K562 (cell line): ENCODE measurements around the gene SCYL1. TPM values are rescaled to one million over a fixed set of nuclear protein-coding genes. Genes with fewer than 3 reads are reported as not detected.
A peak's percentile ranks its signal among the peaks of the same experiment; 100 is the strongest.

Experiments
- BDP1 ChIP-seq: IDR thresholded peaks from 3 replicates; pipeline ENCODE4 v1.6.1; 2011; ENCODE audit not compliant: insufficient read length, insufficient read depth
- EHMT2 ChIP-seq: fragments of 450-650 bp; IDR thresholded peaks from 2 replicates; pipeline ENCODE4 v1.6.1; 2018; ENCODE audit warnings: antibody characterized with exemption
- ELF4 ChIP-seq: fragments of 450-650 bp; formaldehyde crosslinking; IDR thresholded peaks from 2 replicates; pipeline ENCODE4 v1.4.0; 2022; ENCODE audit warnings: missing genetic modification characterization
- MTA2 ChIP-seq: fragments of 450-650 bp; IDR thresholded peaks from 2 replicates; pipeline ENCODE4 v1.6.1; 2016; ENCODE audit warnings: low read depth
- NUFIP1 ChIP-seq: fragments of 450-650 bp; IDR thresholded peaks from 2 replicates; pipeline ENCODE4 v1.6.1; 2018; ENCODE audit not compliant: partially characterized antibody
- PHB ChIP-seq: fragments of 250-450 bp; sonication (Bioruptor Pico); IDR thresholded peaks from 2 replicates; pipeline ENCODE4 v1.5.0; 2021
- RBBP5 ChIP-seq: fragments of 200-600 bp; sonication (generic); IDR thresholded peaks from 2 replicates; pipeline ENCODE4 v1.6.1; 2012; ENCODE audit warnings: borderline replicate concordance, mild to moderate bottlenecking, low read length, control low read depth, inconsistent platforms; ENCODE audit not compliant: insufficient read depth, poor library complexity, severe bottlenecking
- SREBF1 ChIP-seq: fragments of 150-350 bp; IDR thresholded peaks from 2 replicates; pipeline ENCODE4 v1.6.1; 2014; ENCODE audit warnings: antibody characterized with exemption, low read depth, low read length, borderline replicate concordance
- ZC3H11A ChIP-seq: IDR thresholded peaks from 2 replicates; pipeline ENCODE4 v1.6.1; 2012; ENCODE audit warnings: low read depth, low read length, improper control_type of control experiment
- ZNF174 ChIP-seq: fragments of 250-450 bp; sonication (Bioruptor Pico); IDR thresholded peaks from 2 replicates; pipeline ENCODE4 v1.4.0; 2020; ENCODE audit warnings: mild to moderate bottlenecking
- ZNF707 ChIP-seq: fragments of 250-450 bp; sonication (Bioruptor Pico); conservative IDR thresholded peaks from 2 replicates; pipeline ENCODE4 v1.8.0; 2022; ENCODE audit warnings: inconsistent platforms, mild to moderate bottlenecking, moderate library complexity
- polyA plus RNA-seq, 8 experiments: library from polyadenylated mRNA; depleted of rRNA in 4 of 8; stranded (reverse) in 5 of 8; unstranded in 3 of 8; fragments of >200 nt; fragmentation: Nextera tagmentation in 2 of 8; fragmentation: Illumina TruSeq in 1 of 8; extraction: Ambion mirVana in 2 of 8; extraction: Trizol in 1 of 8; gene quantifications; 2 replicates each; pipeline versions ENCODE4 v1.2.1 to v1.2.3, GENCODE V29; 2011 to 2014; ENCODE audit warnings: inconsistent platforms in 1 of 8, missing spikeins in 1 of 8
- total RNA-seq, 7 experiments: library from RNA; depleted of rRNA in 6 of 7; stranded (reverse); fragments of >200 nt in 6 of 7; fragmentation: Illumina TruSeq in 2 of 7; extraction: Trizol in 2 of 7; gene quantifications; 2 replicates each; pipeline versions ENCODE4 v1.2.1 to v1.2.3, GENCODE V29; 2011 to 2021; ENCODE audit warnings: low replicate concordance in 1 of 7
- TF ChIP-seq, protein P1 (sequence below): fragments of 250-450 bp; sonication (Bioruptor Pico); IDR thresholded peaks from 2 replicates; pipeline ENCODE4 v1.5.1; 2021; ENCODE audit warnings: mild to moderate bottlenecking
- TF ChIP-seq, protein P2 (sequence below), 2 experiments: IDR thresholded peaks; 2 replicates each; pipeline ENCODE4 v1.6.1; 2011; ENCODE audit warnings: borderline replicate concordance in 1 of 2, control low read depth in 1 of 2, low read depth in 1 of 2, low read length in 1 of 2, mild to moderate bottlenecking in 1 of 2, mixed read lengths in 1 of 2, moderate library complexity in 1 of 2; ENCODE audit not compliant: insufficient read depth in 1 of 2, insufficient read length in 1 of 2, poor library complexity in 1 of 2, severe bottlenecking in 1 of 2; ENCODE audit errors: extremely low read depth in 1 of 2
- TF ChIP-seq, protein P3 (sequence below): fragments of 250-450 bp; sonication (Bioruptor Pico); IDR thresholded peaks from 2 replicates; pipeline ENCODE4 v1.4.0; 2020; ENCODE audit warnings: borderline replicate concordance
- TF ChIP-seq, protein P4 (sequence below): sonication (generic); formaldehyde crosslinking; IDR thresholded peaks from 2 replicates; pipeline ENCODE4 v1.8.1; 2022; ENCODE audit warnings: missing genetic modification reagents
- TF ChIP-seq, protein P5 (sequence below): fragments of 150-350 bp; conservative IDR thresholded peaks from 2 replicates; pipeline ENCODE4 v1.6.1; 2014; ENCODE audit warnings: low read length

The SCYL1 gene
- total and polyA plus RNA-seq, 9 of the 15 experiments (the other 6 are each of a cell fraction or from before 2014, with no cell fraction given), result 1.9 to 145 (median 57.6) TPM

DNA sequence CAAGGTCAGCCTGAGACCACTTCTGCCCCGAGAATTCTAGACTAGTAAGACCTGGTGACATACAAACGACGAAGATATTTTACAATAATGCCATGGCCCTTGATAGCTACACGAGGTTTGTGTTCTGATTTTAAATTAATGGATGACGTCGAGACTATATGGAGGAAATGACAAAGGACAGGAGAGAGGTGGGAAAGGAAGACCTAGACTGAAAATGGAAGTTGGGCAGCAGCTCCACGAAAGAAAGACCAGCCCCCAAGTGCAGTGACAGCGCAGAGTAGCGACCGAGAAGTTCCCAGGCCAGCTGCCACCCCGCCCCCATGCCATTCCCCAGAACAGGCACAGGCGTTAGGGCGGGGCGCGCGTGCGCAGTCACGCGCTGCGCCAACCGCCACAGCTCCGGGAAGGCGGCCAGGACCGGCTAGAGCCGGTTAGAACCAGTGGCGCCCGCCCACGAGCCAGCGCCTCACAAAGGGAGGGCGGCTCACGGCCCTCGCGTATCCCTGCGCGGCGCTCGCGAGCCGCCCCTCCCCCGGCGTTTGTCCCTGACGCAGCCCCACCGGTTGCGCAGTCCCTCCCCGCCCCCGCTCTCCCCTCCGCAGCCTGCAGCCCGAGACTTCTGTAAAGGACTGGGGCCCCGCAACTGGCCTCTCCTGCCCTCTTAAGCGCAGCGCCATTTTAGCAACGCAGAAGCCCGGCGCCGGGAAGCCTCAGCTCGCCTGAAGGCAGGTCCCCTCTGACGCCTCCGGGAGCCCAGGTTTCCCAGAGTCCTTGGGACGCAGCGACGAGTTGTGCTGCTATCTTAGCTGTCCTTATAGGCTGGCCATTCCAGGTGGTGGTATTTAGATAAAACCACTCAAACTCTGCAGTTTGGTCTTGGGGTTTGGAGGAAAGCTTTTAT is 27.5 kb upstream of the SCYL1 start (continued):
- TF ChIP-seq, protein P1, sequence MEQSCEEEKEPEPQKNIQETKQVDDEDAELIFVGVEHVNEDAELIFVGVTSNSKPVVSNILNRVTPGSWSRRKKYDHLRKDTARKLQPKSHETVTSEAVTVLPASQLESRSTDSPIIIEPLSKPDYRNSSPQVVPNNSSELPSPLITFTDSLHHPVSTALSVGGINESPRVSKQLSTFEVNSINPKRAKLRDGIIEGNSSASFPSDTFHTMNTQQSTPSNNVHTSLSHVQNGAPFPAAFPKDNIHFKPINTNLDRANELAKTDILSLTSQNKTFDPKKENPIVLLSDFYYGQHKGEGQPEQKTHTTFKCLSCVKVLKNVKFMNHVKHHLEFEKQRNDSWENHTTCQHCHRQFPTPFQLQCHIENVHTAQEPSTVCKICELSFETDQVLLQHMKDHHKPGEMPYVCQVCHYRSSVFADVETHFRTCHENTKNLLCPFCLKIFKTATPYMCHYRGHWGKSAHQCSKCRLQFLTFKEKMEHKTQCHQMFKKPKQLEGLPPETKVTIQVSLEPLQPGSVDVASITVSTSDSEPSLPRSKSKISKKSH (CRISPR knock-in tag), result no peak
- no peak for TF ChIP-seq MTA2
- TF ChIP-seq, protein P2, sequence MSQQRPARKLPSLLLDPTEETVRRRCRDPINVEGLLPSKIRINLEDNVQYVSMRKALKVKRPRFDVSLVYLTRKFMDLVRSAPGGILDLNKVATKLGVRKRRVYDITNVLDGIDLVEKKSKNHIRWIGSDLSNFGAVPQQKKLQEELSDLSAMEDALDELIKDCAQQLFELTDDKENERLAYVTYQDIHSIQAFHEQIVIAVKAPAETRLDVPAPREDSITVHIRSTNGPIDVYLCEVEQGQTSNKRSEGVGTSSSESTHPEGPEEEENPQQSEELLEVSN (IDR thresholded peaks at IDR 0.05; ENCODE audit: borderline replicate concordance in 1 of 2, extremely low read depth in 1 of 2, insufficient read depth in 1 of 2, insufficient read length in 1 of 2, low read depth in 1 of 2, low read length in 1 of 2, poor library complexity in 1 of 2, severe bottlenecking in 1 of 2), result peak; percentile 65 to 86
- TF ChIP-seq, protein P3, sequence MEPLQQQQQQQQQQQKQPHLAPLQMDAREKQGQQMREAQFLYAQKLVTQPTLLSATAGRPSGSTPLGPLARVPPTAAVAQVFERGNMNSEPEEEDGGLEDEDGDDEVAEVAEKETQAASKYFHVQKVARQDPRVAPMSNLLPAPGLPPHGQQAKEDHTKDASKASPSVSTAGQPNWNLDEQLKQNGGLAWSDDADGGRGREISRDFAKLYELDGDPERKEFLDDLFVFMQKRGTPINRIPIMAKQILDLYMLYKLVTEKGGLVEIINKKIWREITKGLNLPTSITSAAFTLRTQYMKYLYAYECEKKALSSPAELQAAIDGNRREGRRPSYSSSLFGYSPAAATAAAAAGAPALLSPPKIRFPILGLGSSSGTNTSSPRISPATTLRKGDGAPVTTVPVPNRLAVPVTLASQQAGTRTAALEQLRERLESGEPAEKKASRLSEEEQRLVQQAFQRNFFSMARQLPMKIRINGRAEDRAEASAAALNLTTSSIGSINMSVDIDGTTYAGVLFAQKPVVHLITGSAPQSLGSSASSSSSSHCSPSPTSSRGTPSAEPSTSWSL (CRISPR knock-in tag), result no peak
- TF ChIP-seq EHMT2, result no peak
- peak; percentile 50 for TF ChIP-seq RBBP5
- 0 out of 2 replicates have a peak, but pooled peaks have one; percentile 2 for TF ChIP-seq PHB (CRISPR knock-in tag)
- TF ChIP-seq SREBF1, result peak; percentile 66; the same call in 1 of the 2 replicates
- no peak; the same call in 1 of the 2 replicates for TF ChIP-seq ELF4 (CRISPR knock-in tag)
- peak; percentile 22; the same call in 1 of the 2 replicates for TF ChIP-seq ZNF707
- TF ChIP-seq, protein P4, sequence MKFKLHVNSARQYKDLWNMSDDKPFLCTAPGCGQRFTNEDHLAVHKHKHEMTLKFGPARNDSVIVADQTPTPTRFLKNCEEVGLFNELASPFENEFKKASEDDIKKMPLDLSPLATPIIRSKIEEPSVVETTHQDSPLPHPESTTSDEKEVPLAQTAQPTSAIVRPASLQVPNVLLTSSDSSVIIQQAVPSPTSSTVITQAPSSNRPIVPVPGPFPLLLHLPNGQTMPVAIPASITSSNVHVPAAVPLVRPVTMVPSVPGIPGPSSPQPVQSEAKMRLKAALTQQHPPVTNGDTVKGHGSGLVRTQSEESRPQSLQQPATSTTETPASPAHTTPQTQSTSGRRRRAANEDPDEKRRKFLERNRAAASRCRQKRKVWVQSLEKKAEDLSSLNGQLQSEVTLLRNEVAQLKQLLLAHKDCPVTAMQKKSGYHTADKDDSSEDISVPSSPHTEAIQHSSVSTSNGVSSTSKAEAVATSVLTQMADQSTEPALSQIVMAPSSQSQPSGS (CRISPR knock-in tag), result no peak; the same call in 1 of the 2 replicates
- TF ChIP-seq NUFIP1, result no peak
- no peak for TF ChIP-seq ZNF174 (CRISPR knock-in tag)
- TF ChIP-seq, protein P5, sequence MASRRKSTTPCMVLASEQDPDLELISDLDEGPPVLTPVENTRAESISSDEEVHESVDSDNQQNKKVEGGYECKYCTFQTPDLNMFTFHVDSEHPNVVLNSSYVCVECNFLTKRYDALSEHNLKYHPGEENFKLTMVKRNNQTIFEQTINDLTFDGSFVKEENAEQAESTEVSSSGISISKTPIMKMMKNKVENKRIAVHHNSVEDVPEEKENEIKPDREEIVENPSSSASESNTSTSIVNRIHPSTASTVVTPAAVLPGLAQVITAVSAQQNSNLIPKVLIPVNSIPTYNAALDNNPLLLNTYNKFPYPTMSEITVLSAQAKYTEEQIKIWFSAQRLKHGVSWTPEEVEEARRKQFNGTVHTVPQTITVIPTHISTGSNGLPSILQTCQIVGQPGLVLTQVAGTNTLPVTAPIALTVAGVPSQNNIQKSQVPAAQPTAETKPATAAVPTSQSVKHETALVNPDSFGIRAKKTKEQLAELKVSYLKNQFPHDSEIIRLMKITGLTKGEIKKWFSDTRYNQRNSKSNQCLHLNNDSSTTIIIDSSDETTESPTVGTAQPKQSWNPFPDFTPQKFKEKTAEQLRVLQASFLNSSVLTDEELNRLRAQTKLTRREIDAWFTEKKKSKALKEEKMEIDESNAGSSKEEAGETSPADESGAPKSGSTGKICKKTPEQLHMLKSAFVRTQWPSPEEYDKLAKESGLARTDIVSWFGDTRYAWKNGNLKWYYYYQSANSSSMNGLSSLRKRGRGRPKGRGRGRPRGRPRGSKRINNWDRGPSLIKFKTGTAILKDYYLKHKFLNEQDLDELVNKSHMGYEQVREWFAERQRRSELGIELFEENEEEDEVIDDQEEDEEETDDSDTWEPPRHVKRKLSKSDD, result 0 out of 2 replicates have a peak, but pooled peaks have one; percentile 29
- TF ChIP-seq ZC3H11A, result 0 out of 2 replicates have a peak, but pooled peaks have one; percentile 28
- TF ChIP-seq BDP1, result no peak
